Measurements from ENCODE around the gene NINJ1. TPM values are rescaled to one million over a fixed set of nuclear protein-coding genes. Genes with fewer than 3 reads are reported as not detected.

Gene NINJ1
- total and polyA plus RNA-seq, 4 experiments from 2014 or later = 31.1 to 92.4 (median 53.5) TPM

DNA sequence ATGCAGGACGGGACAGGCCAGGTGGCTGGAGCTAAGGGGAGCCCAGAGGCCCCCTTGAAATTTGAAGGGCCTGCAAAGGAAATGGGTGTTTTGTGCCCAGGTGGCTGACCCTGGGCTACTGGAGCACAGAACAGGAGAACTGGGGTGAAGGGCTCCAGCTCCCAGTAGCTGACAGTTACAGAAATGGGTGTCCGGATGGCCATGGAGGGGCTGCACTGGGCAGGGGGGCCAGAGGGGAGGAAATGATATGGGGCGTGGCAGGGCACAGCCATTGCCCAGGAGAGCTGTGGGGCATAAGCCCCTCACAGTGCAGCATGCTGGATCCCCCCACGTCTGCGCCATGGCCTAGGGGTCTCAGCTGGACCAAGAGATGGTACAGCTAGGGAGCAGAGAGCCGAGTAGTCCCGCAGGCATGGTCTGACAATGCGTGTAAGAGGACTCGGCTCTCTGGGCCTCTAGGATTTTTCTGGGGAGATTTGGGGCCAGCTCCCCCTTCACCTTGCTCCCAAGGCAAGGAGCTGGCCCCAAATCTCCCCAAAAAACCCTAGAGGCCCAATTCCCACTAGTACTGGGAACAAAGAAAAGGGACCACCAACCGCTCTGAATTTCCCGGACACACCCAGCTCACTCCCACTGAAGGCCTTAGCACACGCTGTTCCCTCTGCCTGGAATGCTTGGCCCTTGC lies 45.9 kb downstream of the NINJ1 start:
- H3K36me3 ChIP-seq (ENCODE audit: insufficient read depth, low read length) = peaks cover 24% of the 10 kb centered on the region
- DNase-seq = no peak
- no peaks in the 10 kb centered on the region for H3K27me3 Mint-ChIP-seq
- no peaks in the 10 kb centered on the region for H3K27me3 ChIP-seq (ENCODE audit: insufficient read depth, low read length)
- CTCF ChIA-PET (ENCODE audit: partially characterized antibody) = interaction anchor here (1.1 to 1.2 kb wide), 2 partner anchors 21 to 85 kb away, joined by 4 read pairs; no protein-coding TSS in a partner anchor
- peaks cover 31 to 37% of the 10 kb centered on the region in 2 donors for H3K36me3 Mint-ChIP-seq
- peaks cover 0 to 8% (median 0%) of the 10 kb centered on the region in 8 donors for H3K9me3 Mint-ChIP-seq
- peaks cover 25 to 54% (median 40%) of the 10 kb centered on the region in 4 donors for H3K4me1 Mint-ChIP-seq
- H3K9me3 ChIP-seq (ENCODE audit: control insufficient read depth in 1 of 2, low read length in 2 of 2) = no peaks in the 10 kb centered on the region
- H3K4me1 ChIP-seq (ENCODE audit: insufficient read depth, low read length) = peaks cover 23% of the 10 kb centered on the region
- peak overlapping the region in 1 of 8 donors; percentile 20 for H3K4me3 Mint-ChIP-seq
- H3K27ac ChIP-seq (ENCODE audit: low read depth, low read length) = no peak overlapping the region
- intact Hi-C loops (cut with micrococcal nuclease) = no loop called here
- no peak overlapping the region for H3K4me3 ChIP-seq (ENCODE audit: low read length in 2 of 2)
- POLR2A ChIA-PET (ENCODE audit: partially characterized antibody) = interaction anchor here (1.2 to 1.3 kb wide), 2 partner anchors 24 to 60 kb away, joined by 3 to 8 read pairs; no protein-coding TSS in a partner anchor
- peak overlapping the region in 6 of 7 donors; percentile 30 to 86 (median 79) for H3K27ac Mint-ChIP-seq

DNA sequence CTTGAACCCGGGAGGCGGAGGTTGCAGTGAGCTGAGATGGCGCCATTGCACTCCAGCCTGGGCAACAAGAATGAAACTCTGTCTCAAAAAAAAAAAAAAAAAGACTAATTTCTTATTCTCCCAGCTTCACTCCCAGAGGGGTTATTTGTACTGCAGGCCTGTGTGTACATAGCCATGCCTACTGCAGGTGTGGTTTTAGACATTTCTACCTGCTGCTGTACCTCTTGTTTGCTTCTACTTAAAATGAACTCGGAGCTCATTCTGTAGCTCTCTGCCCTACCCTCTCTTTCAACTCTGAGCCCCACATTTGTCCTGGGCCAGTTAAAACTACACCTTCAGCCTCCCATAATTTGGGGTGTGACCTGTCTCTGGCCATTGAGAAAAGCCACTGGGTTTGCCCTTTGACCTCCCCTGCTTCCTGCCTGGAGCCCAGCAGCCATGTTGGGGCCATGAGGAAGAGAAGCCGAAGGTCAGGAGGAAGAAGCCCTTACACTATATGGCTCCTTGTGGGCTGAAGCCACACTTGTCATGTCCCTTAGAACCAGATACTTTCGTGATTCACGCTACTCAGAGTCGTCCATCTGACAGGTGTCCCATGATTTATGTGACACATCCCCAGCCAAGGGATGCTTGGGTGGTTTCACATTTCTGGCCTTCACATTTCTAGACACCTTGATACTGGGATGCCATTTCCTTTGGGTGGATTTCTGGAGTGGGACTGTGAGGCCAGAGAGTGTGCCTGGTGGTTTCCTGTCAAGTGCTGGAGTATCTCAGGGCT lies 47.4 kb downstream of the NINJ1 start:
- Histone ChIP-seq H3K36me3 (ENCODE audit: insufficient read depth, low read length) (peaks cover 28% of the 10 kb centered on the region), H3K27me3 (ENCODE audit: insufficient read depth, low read length) (no peaks in the 10 kb centered on the region), H3K4me1 (ENCODE audit: insufficient read depth, low read length) (peaks cover 26% of the 10 kb centered on the region), H3K9me3 (ENCODE audit: control insufficient read depth in 1 of 2, low read length in 2 of 2) (no peaks in the 10 kb centered on the region), H3K27ac (ENCODE audit: low read depth, low read length) (no peak overlapping the region), H3K4me3 (ENCODE audit: low read length in 2 of 2) (no peak overlapping the region)
- Mint-ChIP-seq H3K9me3 (peaks cover 0 to 8% (median 0%) of the 10 kb centered on the region in 8 donors), H3K36me3 (peaks cover 36 to 44% of the 10 kb centered on the region in 2 donors), H3K27ac (peak overlapping the region in 4 of 7 donors; percentile 4 to 75 (median 22)), H3K4me3 (no peak overlapping the region), H3K4me1 (peaks cover 20 to 51% (median 35%) of the 10 kb centered on the region in 4 donors), H3K27me3 (no peaks in the 10 kb centered on the region)
- no peak for DNase-seq
- intact Hi-C loops (cut with micrococcal nuclease) = no loop called here
- ChIA-PET CTCF (ENCODE audit: partially characterized antibody) (interaction anchor here (0.9 kb wide), 1 partner anchor 49 kb away, joined by 4 read pairs; no protein-coding TSS in a partner anchor), POLR2A (ENCODE audit: partially characterized antibody) (interaction anchor here (0.7 to 1.2 kb wide), 3 partner anchors 8 to 59 kb away, joined by 3 read pairs; partner anchors contain the start of gene NINJ1)

DNA sequence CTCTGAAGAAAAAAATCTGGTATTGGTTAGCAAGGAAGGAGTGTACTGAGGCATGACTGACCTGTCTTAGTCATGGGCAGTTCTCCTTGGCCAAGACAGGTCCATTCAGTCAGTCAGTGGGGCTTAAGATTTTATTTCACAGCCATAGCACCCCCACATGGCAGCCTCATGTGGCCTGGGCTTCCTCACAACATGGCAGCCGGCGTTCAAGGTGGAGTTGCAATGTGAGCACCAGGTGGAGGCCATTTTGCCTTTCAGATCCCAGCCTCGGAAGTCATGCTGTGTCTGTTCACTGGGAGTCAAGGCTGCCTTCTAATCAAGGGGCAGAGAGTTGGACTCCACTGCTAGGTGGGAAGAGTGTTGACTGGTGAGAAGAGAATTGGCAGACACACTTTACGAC lies 48.4 kb downstream of the NINJ1 start:
- peaks cover 37% of the 10 kb centered on the region for H3K36me3 ChIP-seq (ENCODE audit: insufficient read depth, low read length)
- no peak overlapping the region for H3K4me3 ChIP-seq (ENCODE audit: low read length in 2 of 2)
- intact Hi-C loops (cut with micrococcal nuclease) = no loop called here
- no peaks in the 10 kb centered on the region for H3K27me3 ChIP-seq (ENCODE audit: insufficient read depth, low read length)
- ChIA-PET CTCF (ENCODE audit: partially characterized antibody) (interaction anchor here (0.9 to 1.2 kb wide), 2 partner anchors 10 to 48 kb away, joined by 3 to 4 read pairs; no protein-coding TSS in a partner anchor), POLR2A (ENCODE audit: partially characterized antibody) (interaction anchor here (1.8 to 2.0 kb wide), 2 partner anchors 10 to 21 kb away, joined by 7 to 11 read pairs; partner anchors contain the start of gene CARD19)
- peaks cover 19 to 51% (median 34%) of the 10 kb centered on the region in 4 donors for H3K4me1 Mint-ChIP-seq
- no peaks in the 10 kb centered on the region for H3K9me3 ChIP-seq (ENCODE audit: control insufficient read depth in 1 of 2, low read length in 2 of 2)
- H3K27ac Mint-ChIP-seq = peak overlapping the region in 2 of 7 donors; percentile 41 to 48
- H3K4me3 Mint-ChIP-seq = no peak overlapping the region
- peaks cover 31% of the 10 kb centered on the region for H3K4me1 ChIP-seq (ENCODE audit: insufficient read depth, low read length)
- no peaks in the 10 kb centered on the region for H3K27me3 Mint-ChIP-seq
- H3K36me3 Mint-ChIP-seq = peaks cover 41 to 50% of the 10 kb centered on the region in 2 donors
- H3K9me3 Mint-ChIP-seq = peaks cover 0 to 3% (median 0%) of the 10 kb centered on the region in 8 donors
- DNase-seq = no peak
- H3K27ac ChIP-seq (ENCODE audit: low read depth, low read length) = no peak overlapping the region

DNA sequence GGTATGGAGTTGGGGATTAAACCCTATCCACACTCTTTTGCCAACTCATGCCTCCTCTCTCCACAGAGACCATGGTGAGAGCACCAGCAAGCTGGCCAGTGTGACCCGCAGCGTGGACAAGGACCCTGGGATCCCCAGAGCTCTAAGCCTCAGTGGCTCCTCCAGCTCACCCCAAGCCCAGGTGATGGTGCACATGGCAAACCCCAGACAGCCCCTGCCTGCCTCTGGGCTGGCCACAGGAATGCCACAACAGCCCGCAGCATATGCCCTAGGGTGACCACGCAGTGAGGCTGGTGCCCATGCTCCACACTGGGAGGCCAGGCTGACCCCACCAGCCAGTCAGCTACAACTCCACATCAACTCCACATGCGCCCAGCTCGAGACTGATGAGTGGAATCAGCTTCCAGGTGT lies 49.6 kb downstream of the NINJ1 start:
- Mint-ChIP-seq H3K27me3 (no peaks in the 10 kb centered on the region), H3K9me3 (peaks cover 0 to 3% (median 0%) of the 10 kb centered on the region in 8 donors), H3K4me3 (no peak overlapping the region), H3K4me1 (peaks cover 17 to 48% (median 26%) of the 10 kb centered on the region in 4 donors), H3K27ac (peak overlapping the region in 1 of 7 donors; percentile 7), H3K36me3 (peaks cover 49 to 57% of the 10 kb centered on the region in 2 donors)
- intact Hi-C loops (cut with micrococcal nuclease) = no loop called here
- Histone ChIP-seq H3K27ac (ENCODE audit: low read depth, low read length) (peak overlapping the region; percentile 55), H3K4me1 (ENCODE audit: insufficient read depth, low read length) (peaks cover 31% of the 10 kb centered on the region), H3K9me3 (ENCODE audit: control insufficient read depth in 1 of 2, low read length in 2 of 2) (no peaks in the 10 kb centered on the region), H3K36me3 (ENCODE audit: insufficient read depth, low read length) (peaks cover 49% of the 10 kb centered on the region), H3K27me3 (ENCODE audit: insufficient read depth, low read length) (no peaks in the 10 kb centered on the region), H3K4me3 (ENCODE audit: low read length in 2 of 2) (no peak overlapping the region)
- POLR2A ChIA-PET (ENCODE audit: partially characterized antibody) = interaction anchor here (0.8 to 2.0 kb wide), 3 partner anchors 11 to 56 kb away, joined by 3 to 11 read pairs (median 7); partner anchors contain the start of gene CARD19
- CTCF ChIA-PET (ENCODE audit: partially characterized antibody) = interaction anchor here (1.2 kb wide), 1 partner anchor 8 kb away, joined by 3 read pairs; no protein-coding TSS in a partner anchor
- no peak for DNase-seq

DNA sequence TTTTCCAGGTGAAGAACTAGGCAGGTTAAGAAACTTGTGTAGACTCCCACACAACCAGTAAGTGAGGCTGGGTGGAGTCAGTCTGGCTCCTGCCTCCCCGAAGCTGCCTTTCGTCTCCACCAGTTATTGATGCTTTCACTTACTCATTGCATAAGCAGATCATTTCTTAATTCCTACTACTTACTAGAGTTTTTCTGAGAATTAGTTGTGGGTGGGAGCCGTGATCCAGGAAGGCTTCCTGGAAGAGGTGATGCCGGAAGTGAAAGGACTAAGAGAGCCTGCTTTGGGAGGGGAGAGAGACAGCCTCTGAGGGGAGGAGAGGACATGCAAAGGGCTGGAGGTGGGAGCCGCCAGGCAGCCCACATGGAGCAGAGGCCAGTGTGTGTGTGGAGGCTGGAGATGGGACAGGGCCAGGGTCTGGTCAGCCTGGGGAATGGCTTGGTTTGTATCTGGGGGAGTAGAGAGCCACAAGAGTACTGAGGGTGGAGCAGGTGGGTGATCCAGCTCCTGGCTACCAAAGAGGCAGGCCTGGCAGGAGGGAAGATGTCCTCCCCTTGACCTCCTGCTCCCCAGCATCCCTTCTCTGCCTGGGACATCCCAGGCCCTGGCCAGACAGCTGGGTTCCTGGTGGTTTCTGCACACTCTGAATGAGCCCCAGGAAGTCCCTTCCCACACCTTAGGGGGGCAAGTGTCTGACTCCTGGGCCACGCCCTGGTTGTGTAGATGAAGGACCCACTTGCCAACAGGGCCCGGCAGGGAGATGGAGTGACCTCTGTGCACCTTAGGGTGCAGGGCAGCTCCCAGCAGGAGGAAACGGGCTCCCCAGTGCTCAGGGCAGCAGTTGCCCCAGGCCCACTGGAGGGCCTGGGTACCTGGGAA lies 50.2 kb downstream of the NINJ1 start:
- POLR2A ChIA-PET (ENCODE audit: partially characterized antibody) = interaction anchor here (1.6 to 3.3 kb wide), 7 partner anchors 11 to 55 kb away, joined by 5 to 18 read pairs (median 11); partner anchors contain the start of gene CARD19

DNA sequence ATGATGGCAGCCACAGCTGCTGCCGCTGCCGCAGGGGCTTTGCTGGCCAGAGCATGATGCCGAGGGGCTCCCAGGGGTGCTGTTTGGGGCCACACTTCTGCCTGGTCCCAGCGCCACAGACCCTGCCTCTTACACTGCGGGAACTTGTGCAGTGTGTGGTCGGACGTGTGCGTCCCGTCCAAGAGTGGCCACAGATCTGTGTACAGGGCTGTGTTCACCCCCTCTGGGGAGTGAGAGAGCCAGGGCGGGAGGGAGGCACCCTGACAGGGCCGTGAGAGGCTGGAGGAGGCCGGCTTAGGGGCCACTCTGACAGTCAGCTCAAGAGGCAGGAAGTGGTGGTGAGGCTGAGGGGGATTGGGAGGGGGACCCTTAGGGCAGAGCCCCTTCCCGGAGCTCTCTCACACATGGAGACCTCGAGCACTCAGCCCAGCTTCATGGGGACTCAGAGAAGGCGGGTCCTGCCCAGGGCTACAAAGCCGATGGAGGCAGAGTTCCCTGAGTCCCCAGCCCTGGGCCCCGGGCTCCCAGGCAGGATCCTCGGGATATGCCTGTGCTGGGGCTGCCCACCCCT lies 51.1 kb downstream of the NINJ1 start:
- peak overlapping the region in 1 of 8 donors; percentile 81 for H3K4me3 Mint-ChIP-seq
- H3K27ac Mint-ChIP-seq = peak overlapping the region in 5 of 7 donors; percentile 35 to 95 (median 82)

More for the DNA sequence above, 50.2 kb downstream of the NINJ1 start:
- CTCF ChIA-PET (ENCODE audit: partially characterized antibody) = interaction anchor here (1.4 kb wide), 1 partner anchor 12 kb away, joined by 4 read pairs; the partner anchor contains the start of gene CARD19
- intact Hi-C loops (cut with micrococcal nuclease) = no loop called here
- no peaks in the 10 kb centered on the region for H3K9me3 ChIP-seq (ENCODE audit: control insufficient read depth in 1 of 2, low read length in 2 of 2)
- no peaks in the 10 kb centered on the region for H3K27me3 ChIP-seq (ENCODE audit: insufficient read depth, low read length)
- H3K27me3 Mint-ChIP-seq = no peaks in the 10 kb centered on the region
- peaks cover 55% of the 10 kb centered on the region for H3K36me3 ChIP-seq (ENCODE audit: insufficient read depth, low read length)
- peaks cover 49 to 55% of the 10 kb centered on the region in 2 donors for H3K36me3 Mint-ChIP-seq
- peaks cover 0 to 3% (median 0%) of the 10 kb centered on the region in 8 donors for H3K9me3 Mint-ChIP-seq
- H3K4me3 ChIP-seq (ENCODE audit: low read length in 2 of 2) = no peak overlapping the region
- no peak for DNase-seq
- H3K4me1 Mint-ChIP-seq = peaks cover 15 to 46% (median 22%) of the 10 kb centered on the region in 4 donors
- peaks cover 31% of the 10 kb centered on the region for H3K4me1 ChIP-seq (ENCODE audit: insufficient read depth, low read length)
- peak overlapping the region; percentile 82 to 96 (median 95) for H3K27ac Mint-ChIP-seq
- H3K27ac ChIP-seq (ENCODE audit: low read depth, low read length) = peak overlapping the region; percentile 55
- peak overlapping the region in 7 of 8 donors; percentile 56 to 81 (median 73) for H3K4me3 Mint-ChIP-seq

More for the DNA sequence above, 51.1 kb downstream of the NINJ1 start:
- Histone ChIP-seq H3K4me3 (ENCODE audit: low read length in 2 of 2) (no peak overlapping the region), H3K27ac (ENCODE audit: low read depth, low read length) (peak overlapping the region; percentile 55), H3K9me3 (ENCODE audit: control insufficient read depth in 1 of 2, low read length in 2 of 2) (no peaks in the 10 kb centered on the region), H3K4me1 (ENCODE audit: insufficient read depth, low read length) (peaks cover 31% of the 10 kb centered on the region), H3K27me3 (ENCODE audit: insufficient read depth, low read length) (no peaks in the 10 kb centered on the region), H3K36me3 (ENCODE audit: insufficient read depth, low read length) (peaks cover 55% of the 10 kb centered on the region)
- H3K4me1 Mint-ChIP-seq = peaks cover 15 to 42% (median 20%) of the 10 kb centered on the region in 4 donors
- H3K27me3 Mint-ChIP-seq = no peaks in the 10 kb centered on the region
- H3K36me3 Mint-ChIP-seq = peaks cover 49 to 52% of the 10 kb centered on the region in 2 donors
- ChIA-PET POLR2A (ENCODE audit: partially characterized antibody) (interaction anchor here (1.3 to 3.3 kb wide), 6 partner anchors 12 to 128 kb away, joined by 3 to 18 read pairs (median 10); partner anchors contain the start of gene CARD19), CTCF (ENCODE audit: partially characterized antibody) (interaction anchor here (1.2 to 1.5 kb wide), 3 partner anchors 13 to 18 kb away, joined by 3 to 4 read pairs (median 4); partner anchors contain the start of gene CARD19)
- DNase-seq = no peak
- peaks cover 0 to 3% (median 0%) of the 10 kb centered on the region in 8 donors for H3K9me3 Mint-ChIP-seq
- intact Hi-C loops (cut with micrococcal nuclease) = no loop called here
